Measurements from ENCODE around the gene STRADA.

DNA sequence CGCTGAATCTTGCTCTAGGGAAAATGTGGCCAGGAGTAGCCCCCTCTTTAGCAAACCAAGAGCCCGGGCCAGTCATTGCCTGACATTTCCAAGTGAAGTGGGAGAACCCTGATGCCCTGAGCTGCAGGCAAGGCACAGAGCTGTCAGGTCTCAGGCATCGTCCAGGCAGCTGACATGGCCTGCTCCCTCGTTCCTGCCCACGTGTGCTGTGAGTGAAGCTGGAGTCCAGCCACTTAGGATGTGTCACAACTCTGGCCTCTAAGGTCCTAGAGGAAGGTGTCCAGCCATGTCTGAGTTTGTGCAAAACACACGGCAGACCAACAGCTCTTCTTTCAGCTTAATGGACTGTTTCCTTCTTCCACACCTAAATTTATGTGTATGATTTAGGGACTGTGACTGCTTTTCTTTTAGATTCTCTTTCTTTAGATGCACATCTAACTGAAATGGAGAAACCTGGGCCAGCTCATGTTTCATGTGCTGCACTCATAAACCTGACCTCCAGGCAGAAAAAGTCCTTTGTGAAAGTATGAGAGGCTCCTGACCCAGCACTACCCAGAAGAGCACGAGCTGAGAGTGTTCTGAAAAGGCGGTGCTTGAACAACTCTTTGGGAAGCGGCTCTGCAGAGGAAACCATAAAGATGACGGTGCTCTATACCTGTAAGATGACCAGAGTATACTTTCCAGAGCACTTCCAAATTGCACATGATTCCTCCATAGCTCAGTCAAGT is 26.9 kb downstream of the STRADA start:
- TF ChIP-seq, protein P1, sequence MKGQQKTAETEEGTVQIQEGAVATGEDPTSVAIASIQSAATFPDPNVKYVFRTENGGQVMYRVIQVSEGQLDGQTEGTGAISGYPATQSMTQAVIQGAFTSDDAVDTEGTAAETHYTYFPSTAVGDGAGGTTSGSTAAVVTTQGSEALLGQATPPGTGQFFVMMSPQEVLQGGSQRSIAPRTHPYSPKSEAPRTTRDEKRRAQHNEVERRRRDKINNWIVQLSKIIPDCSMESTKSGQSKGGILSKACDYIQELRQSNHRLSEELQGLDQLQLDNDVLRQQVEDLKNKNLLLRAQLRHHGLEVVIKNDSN (CRISPR knock-in tag; IDR thresholded peaks at IDR 0.05) = no peak
- TF ChIP-seq PRPF4 (IDR thresholded peaks at IDR 0.05; ENCODE audit: insufficient read depth, low read depth, low read length, poor library complexity, severe bottlenecking) = no peak
- no peak for TF ChIP-seq ZFP1 (CRISPR knock-in tag; IDR thresholded peaks at IDR 0.05)
- TF ChIP-seq RAD51 (IDR thresholded peaks at IDR 0.05; ENCODE audit: borderline replicate concordance, low read depth) = no peak
- TF ChIP-seq ZNF24 (IDR thresholded peaks at IDR 0.05) = no peak
- no peak for TF ChIP-seq SP2 (IDR thresholded peaks at IDR 0.05; ENCODE audit: extremely low read depth, low read depth, low read length, poor library complexity, severe bottlenecking)
- no peak for TF ChIP-seq RFX7 (CRISPR knock-in tag; IDR thresholded peaks at IDR 0.05)
- no peak for TF ChIP-seq ATF2 (CRISPR knock-in tag; IDR thresholded peaks at IDR 0.05)
- TF ChIP-seq, protein P2, sequence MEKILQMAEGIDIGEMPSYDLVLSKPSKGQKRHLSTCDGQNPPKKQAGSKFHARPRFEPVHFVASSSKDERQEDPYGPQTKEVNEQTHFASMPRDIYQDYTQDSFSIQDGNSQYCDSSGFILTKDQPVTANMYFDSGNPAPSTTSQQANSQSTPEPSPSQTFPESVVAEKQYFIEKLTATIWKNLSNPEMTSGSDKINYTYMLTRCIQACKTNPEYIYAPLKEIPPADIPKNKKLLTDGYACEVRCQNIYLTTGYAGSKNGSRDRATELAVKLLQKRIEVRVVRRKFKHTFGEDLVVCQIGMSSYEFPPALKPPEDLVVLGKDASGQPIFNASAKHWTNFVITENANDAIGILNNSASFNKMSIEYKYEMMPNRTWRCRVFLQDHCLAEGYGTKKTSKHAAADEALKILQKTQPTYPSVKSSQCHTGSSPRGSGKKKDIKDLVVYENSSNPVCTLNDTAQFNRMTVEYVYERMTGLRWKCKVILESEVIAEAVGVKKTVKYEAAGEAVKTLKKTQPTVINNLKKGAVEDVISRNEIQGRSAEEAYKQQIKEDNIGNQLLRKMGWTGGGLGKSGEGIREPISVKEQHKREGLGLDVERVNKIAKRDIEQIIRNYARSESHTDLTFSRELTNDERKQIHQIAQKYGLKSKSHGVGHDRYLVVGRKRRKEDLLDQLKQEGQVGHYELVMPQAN (IDR thresholded peaks at IDR 0.05; ENCODE audit: borderline replicate concordance) = no peak

All from K562 (cell line).